Left renal pelvis (tissue), 4 donors: ENCODE measurements around the gene MAP2K7. TPM values are rescaled to one million over a fixed set of nuclear protein-coding genes. Genes with fewer than 3 reads are reported as not detected.
"Not testable (repeated sequence)": the region's sequence is repeated elsewhere in the genome, so short reads cannot be mapped to it uniquely, and the experiment has no call there.

ENCODE experiments used
- DNase-seq, 4 donors: peaks; one replicate each; pipeline ENCODE4 v3.0.0-alpha.2; 2013; ENCODE audit warnings: low read depth in 4 of 4, low spot score in 3 of 4
- polyA plus RNA-seq, 4 donors: library from polyadenylated mRNA; unstranded; fragments of 120-200 nt; gene quantifications; one replicate each; pipeline ENCODE4 v1.2.1, GENCODE V29; 2013; ENCODE audit not compliant: insufficient read length in 4 of 4

The MAP2K7 gene
- polyA plus RNA-seq, 4 donors, result 20.8 to 41.9 (median 24.8) TPM

GRCh38 chr19:7917267-7918061, 13.8 kb downstream of the MAP2K7 start:
- no peak for DNase-seq

- DNase-seq, result not testable (repeated sequence)
Measured at GRCh38 chr19:7918062-7918614, 14.5 kb downstream of the MAP2K7 start.

- no peak for DNase-seq
Measured at GRCh38 chr19:7918615-7919421, 15.1 kb downstream of the MAP2K7 start.

- DNase-seq, result peak; percentile 85 to 88 (median 86)
Measured at GRCh38 chr19:7919610-7920518, 16.2 kb downstream of the MAP2K7 start, which contains the start of gene SNAPC2. TSS of gene SNAPC2 (plus strand) at chr19:7920338. CDS start at chr19:7920367, 29 bp downstream.

- DNase-seq, result peak; percentile 86 to 90 (median 88)
Measured at GRCh38 chr19:7920519-7921301, 17.0 kb downstream of the MAP2K7 start.

- DNase-seq, result no peak
Measured at GRCh38 chr19:7921302-7921966, 17.8 kb downstream of the MAP2K7 start.

GRCh38 chr19:7921967-7922835, 18.5 kb downstream of the MAP2K7 start:
- no peak for DNase-seq

- DNase-seq, result no peak
Measured at GRCh38 chr19:7922836-7923195, 19.1 kb downstream of the MAP2K7 start.

GRCh38 chr19:7923295-7924191, 19.9 kb downstream of the MAP2K7 start:
- DNase-seq, result no peak

- DNase-seq, result no peak
Measured at GRCh38 chr19:7924241-7924640, 20.6 kb downstream of the MAP2K7 start.

- DNase-seq, result no peak
Measured at GRCh38 chr19:7924651-7925170, 21.0 kb downstream of the MAP2K7 start.

- no peak for DNase-seq
Measured at GRCh38 chr19:7925171-7925851, 21.6 kb downstream of the MAP2K7 start.

- DNase-seq, result no peak
Measured at GRCh38 chr19:7926021-7926726, 22.5 kb downstream of the MAP2K7 start, which contains the start of gene CTXN1. TSS of gene CTXN1 (minus strand) at chr19:7926135. CDS start at chr19:7925538, 597 bp downstream.

GRCh38 chr19:7926727-7927604, 23.3 kb downstream of the MAP2K7 start:
- DNase-seq, result no peak
